K562 (cell line): ENCODE results near the gene LRRC25. TPM values are rescaled to one million over a fixed set of nuclear protein-coding genes. Genes with fewer than 3 reads are reported as not detected.

ENCODE experiments used
- CBFB ChIP-seq: sonication (generic); formaldehyde crosslinking; IDR thresholded peaks from 2 replicates; pipeline ENCODE4 v1.4.0; 2020; ENCODE audit warnings: mild to moderate bottlenecking, missing genetic modification reagents
- CHD4 ChIP-seq: fragments of 200-600 bp; sonication (generic); IDR thresholded peaks from 3 replicates; pipeline ENCODE4 v1.6.1; 2012; ENCODE audit warnings: low read depth, mild to moderate bottlenecking, mixed read lengths, low read length, inconsistent platforms; ENCODE audit not compliant: insufficient read depth, insufficient replicate concordance, poor library complexity, severe bottlenecking
- COPS2 ChIP-seq: fragments of 450-650 bp; conservative IDR thresholded peaks from 2 replicates; pipeline ENCODE4 v1.6.1; 2016; ENCODE audit warnings: mild to moderate bottlenecking, moderate library complexity
- FOXA3 ChIP-seq, 2 experiments: fragments of 450-650 bp in 1 of 2; sonication (generic) in 1 of 2; formaldehyde crosslinking; IDR thresholded peaks in 1 of 2; conservative IDR thresholded peaks in 1 of 2; 2 replicates each; pipeline versions ENCODE4 v1.4.0 to v1.8.0; 2020 to 2022; ENCODE audit warnings: mild to moderate bottlenecking in 2 of 2, missing genetic modification reagents in 1 of 2
- FUS ChIP-seq: fragments of 200-400 bp; formaldehyde crosslinking; optimal IDR thresholded peaks from 2 replicates; pipeline ENCODE3; 2017; ENCODE audit warnings: low read depth, low read length
- HCFC1 ChIP-seq: IDR thresholded peaks from 2 replicates; pipeline ENCODE4 v1.6.1; 2012; ENCODE audit warnings: low read depth, low read length, improper control_type of control experiment
- HDAC2 ChIP-seq: fragments of 450-650 bp; IDR thresholded peaks from 2 replicates; pipeline ENCODE4 v1.6.1; 2016; ENCODE audit warnings: mild to moderate bottlenecking
- HNRNPL ChIP-seq: fragments of 200-400 bp; formaldehyde crosslinking; IDR thresholded peaks from 2 replicates; pipeline ENCODE4 v1.6.1; 2017; ENCODE audit warnings: low read depth, mild to moderate bottlenecking, low read length
- MIER1 ChIP-seq: fragments of 450-650 bp; IDR thresholded peaks from 2 replicates; pipeline ENCODE4 v1.6.1; 2016; ENCODE audit warnings: antibody characterized with exemption, mild to moderate bottlenecking, low read depth
- NEUROD1 ChIP-seq: fragments of 150-350 bp; IDR thresholded peaks from 2 replicates; pipeline ENCODE4 v1.6.1; 2014; ENCODE audit warnings: borderline replicate concordance, low read length, low read depth; ENCODE audit not compliant: partially characterized antibody
- POLR2A ChIP-seq: fragments of 450-650 bp; conservative IDR thresholded peaks from 2 replicates; pipeline ENCODE4 v1.6.1; 2016
- RBM14 ChIP-seq: fragments of 200-400 bp; formaldehyde crosslinking; IDR thresholded peaks from 2 replicates; pipeline ENCODE4 v1.6.1; 2018; ENCODE audit warnings: low read depth, mild to moderate bottlenecking, low read length, moderate library complexity, borderline replicate concordance; ENCODE audit not compliant: insufficient read depth
- SUPT5H ChIP-seq: fragments of 450-650 bp; IDR thresholded peaks from 2 replicates; pipeline ENCODE4 v1.6.1; 2016
- TCF7 ChIP-seq: sonication (generic); IDR thresholded peaks from 2 replicates; pipeline ENCODE4 v1.6.1; 2016; ENCODE audit warnings: antibody characterized with exemption, borderline replicate concordance
- ZKSCAN1 ChIP-seq: fragments of 150-350 bp; IDR thresholded peaks from 2 replicates; pipeline ENCODE4 v1.6.1; 2016; ENCODE audit warnings: low read depth, low read length
- ZNF224 ChIP-seq: sonication (generic); formaldehyde crosslinking; IDR thresholded peaks from 2 replicates; pipeline ENCODE4 v1.8.0; 2022; ENCODE audit warnings: mild to moderate bottlenecking, missing genetic modification reagents
- ZNF785 ChIP-seq: fragments of 250-450 bp; sonication (Bioruptor Pico); IDR thresholded peaks from 2 replicates; pipeline ENCODE4 v1.4.0; 2020; ENCODE audit warnings: mild to moderate bottlenecking
- polyA plus RNA-seq, 8 experiments: library from polyadenylated mRNA; depleted of rRNA in 4 of 8; stranded (reverse) in 5 of 8; unstranded in 3 of 8; fragments of >200 nt; fragmentation: Nextera tagmentation in 2 of 8; fragmentation: Illumina TruSeq in 1 of 8; extraction: Ambion mirVana in 2 of 8; extraction: Trizol in 1 of 8; gene quantifications; 2 replicates each; pipeline versions ENCODE4 v1.2.1 to v1.2.3, GENCODE V29; 2011 to 2014; ENCODE audit warnings: inconsistent platforms in 1 of 8, missing spikeins in 1 of 8
- total RNA-seq, 7 experiments: library from RNA; depleted of rRNA in 6 of 7; stranded (reverse); fragments of >200 nt in 6 of 7; fragmentation: Illumina TruSeq in 2 of 7; extraction: Trizol in 2 of 7; gene quantifications; 2 replicates each; pipeline versions ENCODE4 v1.2.1 to v1.2.3, GENCODE V29; 2011 to 2021; ENCODE audit warnings: low replicate concordance in 1 of 7
- TF ChIP-seq, protein P1 (sequence below): sonication (generic); formaldehyde crosslinking; IDR thresholded peaks from 2 replicates; pipeline ENCODE4 v1.8.0; 2023; ENCODE audit warnings: missing genetic modification reagents, mild to moderate bottlenecking, borderline replicate concordance
- TF ChIP-seq, protein P2 (sequence below): sonication (generic); formaldehyde crosslinking; IDR thresholded peaks from 2 replicates; pipeline ENCODE4 v1.8.0; 2023; ENCODE audit warnings: mild to moderate bottlenecking, missing genetic modification reagents

LRRC25 gene
- total and polyA plus RNA-seq, 9 of the 15 experiments (the other 6 are each of a cell fraction or from before 2014, with no cell fraction given): 0.07 to 0.36 (median 0.10) TPM; not detected in 3

DNA sequence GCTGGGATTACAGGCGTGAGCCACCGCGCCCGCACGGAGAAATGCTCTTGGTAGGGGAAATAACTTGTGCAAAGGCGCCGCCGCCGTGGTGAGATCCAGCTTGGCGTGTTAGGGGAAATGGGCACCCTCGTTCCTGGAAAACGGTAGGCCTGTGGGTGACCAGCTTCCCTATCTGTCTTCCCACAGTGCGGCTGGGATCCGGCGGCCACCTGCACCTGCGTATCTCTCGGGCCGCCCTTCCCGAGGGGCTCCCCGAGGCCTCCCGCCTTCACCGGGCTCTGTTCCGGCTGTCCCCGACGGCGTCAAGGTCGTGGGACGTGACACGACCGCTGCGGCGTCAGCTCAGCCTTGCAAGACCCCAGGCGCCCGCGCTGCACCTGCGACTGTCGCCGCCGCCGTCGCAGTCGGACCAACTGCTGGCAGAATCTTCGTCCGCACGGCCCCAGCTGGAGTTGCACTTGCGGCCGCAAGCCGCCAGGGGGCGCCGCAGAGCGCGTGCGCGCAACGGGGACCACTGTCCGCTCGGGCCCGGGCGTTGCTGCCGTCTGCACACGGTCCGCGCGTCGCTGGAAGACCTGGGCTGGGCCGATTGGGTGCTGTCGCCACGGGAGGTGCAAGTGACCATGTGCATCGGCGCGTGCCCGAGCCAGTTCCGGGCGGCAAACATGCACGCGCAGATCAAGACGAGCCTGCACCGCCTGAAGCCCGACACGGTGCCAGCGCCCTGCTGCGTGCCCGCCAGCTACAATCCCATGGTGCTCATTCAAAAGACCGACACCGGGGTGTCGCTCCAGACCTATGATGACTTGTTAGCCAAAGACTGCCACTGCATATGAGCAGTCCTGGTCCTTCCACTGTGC is 9.1 kb downstream of the LRRC25 start (continued):
- TF ChIP-seq, protein P1, sequence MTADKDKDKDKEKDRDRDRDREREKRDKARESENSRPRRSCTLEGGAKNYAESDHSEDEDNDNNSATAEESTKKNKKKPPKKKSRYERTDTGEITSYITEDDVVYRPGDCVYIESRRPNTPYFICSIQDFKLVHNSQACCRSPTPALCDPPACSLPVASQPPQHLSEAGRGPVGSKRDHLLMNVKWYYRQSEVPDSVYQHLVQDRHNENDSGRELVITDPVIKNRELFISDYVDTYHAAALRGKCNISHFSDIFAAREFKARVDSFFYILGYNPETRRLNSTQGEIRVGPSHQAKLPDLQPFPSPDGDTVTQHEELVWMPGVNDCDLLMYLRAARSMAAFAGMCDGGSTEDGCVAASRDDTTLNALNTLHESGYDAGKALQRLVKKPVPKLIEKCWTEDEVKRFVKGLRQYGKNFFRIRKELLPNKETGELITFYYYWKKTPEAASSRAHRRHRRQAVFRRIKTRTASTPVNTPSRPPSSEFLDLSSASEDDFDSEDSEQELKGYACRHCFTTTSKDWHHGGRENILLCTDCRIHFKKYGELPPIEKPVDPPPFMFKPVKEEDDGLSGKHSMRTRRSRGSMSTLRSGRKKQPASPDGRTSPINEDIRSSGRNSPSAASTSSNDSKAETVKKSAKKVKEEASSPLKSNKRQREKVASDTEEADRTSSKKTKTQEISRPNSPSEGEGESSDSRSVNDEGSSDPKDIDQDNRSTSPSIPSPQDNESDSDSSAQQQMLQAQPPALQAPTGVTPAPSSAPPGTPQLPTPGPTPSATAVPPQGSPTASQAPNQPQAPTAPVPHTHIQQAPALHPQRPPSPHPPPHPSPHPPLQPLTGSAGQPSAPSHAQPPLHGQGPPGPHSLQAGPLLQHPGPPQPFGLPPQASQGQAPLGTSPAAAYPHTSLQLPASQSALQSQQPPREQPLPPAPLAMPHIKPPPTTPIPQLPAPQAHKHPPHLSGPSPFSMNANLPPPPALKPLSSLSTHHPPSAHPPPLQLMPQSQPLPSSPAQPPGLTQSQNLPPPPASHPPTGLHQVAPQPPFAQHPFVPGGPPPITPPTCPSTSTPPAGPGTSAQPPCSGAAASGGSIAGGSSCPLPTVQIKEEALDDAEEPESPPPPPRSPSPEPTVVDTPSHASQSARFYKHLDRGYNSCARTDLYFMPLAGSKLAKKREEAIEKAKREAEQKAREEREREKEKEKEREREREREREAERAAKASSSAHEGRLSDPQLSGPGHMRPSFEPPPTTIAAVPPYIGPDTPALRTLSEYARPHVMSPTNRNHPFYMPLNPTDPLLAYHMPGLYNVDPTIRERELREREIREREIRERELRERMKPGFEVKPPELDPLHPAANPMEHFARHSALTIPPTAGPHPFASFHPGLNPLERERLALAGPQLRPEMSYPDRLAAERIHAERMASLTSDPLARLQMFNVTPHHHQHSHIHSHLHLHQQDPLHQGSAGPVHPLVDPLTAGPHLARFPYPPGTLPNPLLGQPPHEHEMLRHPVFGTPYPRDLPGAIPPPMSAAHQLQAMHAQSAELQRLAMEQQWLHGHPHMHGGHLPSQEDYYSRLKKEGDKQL: peak; percentile 99
- TF ChIP-seq MIER1: 0 out of 2 replicates have a peak, but pooled peaks have one; percentile 50
- no peak for TF ChIP-seq CHD4
- TF ChIP-seq POLR2A: peak; percentile 64
- peak; percentile 57; the same call in 1 of the 2 replicates for TF ChIP-seq ZKSCAN1
- TF ChIP-seq TCF7: peak; percentile 25; the same call in 1 of the 2 replicates
- TF ChIP-seq COPS2: no peak
- peak; percentile 61 for TF ChIP-seq HCFC1
- peak; percentile 63 for TF ChIP-seq HDAC2
- TF ChIP-seq NEUROD1: peak; percentile 33
- peak; percentile 96 for TF ChIP-seq CBFB (CRISPR knock-in tag)
- TF ChIP-seq ZNF224 (CRISPR knock-in tag): 0 out of 2 replicates have a peak, but pooled peaks have one; percentile 65
- TF ChIP-seq FOXA3 (CRISPR knock-in tag; conservative IDR thresholded peaks at IDR 0.05 in 1 of 2, IDR thresholded peaks at IDR 0.05 in 1 of 2): peak in 1 of 2 experiments; percentile 87; a peak in 1 of 4 replicates
- peak; percentile 70 for TF ChIP-seq SUPT5H
- TF ChIP-seq FUS: peak; percentile 91
- no peak for TF ChIP-seq ZNF785 (CRISPR knock-in tag)
- TF ChIP-seq, protein P2, sequence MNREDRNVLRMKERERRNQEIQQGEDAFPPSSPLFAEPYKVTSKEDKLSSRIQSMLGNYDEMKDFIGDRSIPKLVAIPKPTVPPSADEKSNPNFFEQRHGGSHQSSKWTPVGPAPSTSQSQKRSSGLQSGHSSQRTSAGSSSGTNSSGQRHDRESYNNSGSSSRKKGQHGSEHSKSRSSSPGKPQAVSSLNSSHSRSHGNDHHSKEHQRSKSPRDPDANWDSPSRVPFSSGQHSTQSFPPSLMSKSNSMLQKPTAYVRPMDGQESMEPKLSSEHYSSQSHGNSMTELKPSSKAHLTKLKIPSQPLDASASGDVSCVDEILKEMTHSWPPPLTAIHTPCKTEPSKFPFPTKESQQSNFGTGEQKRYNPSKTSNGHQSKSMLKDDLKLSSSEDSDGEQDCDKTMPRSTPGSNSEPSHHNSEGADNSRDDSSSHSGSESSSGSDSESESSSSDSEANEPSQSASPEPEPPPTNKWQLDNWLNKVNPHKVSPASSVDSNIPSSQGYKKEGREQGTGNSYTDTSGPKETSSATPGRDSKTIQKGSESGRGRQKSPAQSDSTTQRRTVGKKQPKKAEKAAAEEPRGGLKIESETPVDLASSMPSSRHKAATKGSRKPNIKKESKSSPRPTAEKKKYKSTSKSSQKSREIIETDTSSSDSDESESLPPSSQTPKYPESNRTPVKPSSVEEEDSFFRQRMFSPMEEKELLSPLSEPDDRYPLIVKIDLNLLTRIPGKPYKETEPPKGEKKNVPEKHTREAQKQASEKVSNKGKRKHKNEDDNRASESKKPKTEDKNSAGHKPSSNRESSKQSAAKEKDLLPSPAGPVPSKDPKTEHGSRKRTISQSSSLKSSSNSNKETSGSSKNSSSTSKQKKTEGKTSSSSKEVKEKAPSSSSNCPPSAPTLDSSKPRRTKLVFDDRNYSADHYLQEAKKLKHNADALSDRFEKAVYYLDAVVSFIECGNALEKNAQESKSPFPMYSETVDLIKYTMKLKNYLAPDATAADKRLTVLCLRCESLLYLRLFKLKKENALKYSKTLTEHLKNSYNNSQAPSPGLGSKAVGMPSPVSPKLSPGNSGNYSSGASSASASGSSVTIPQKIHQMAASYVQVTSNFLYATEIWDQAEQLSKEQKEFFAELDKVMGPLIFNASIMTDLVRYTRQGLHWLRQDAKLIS (CRISPR knock-in tag): peak; percentile 98
- TF ChIP-seq HNRNPL: peak; percentile 94
- 0 out of 2 replicates have a peak, but pooled peaks have one; percentile 88 for TF ChIP-seq RBM14
